H1 (cell line): Measurements from ENCODE around the gene ZNF283. TPM values are rescaled to one million over a fixed set of nuclear protein-coding genes. Genes with fewer than 3 reads are reported as not detected.

Source experiments
- CTCF ChIA-PET: fragments of 300-600 bp; sonication (Branson Sonifier 250); formaldehyde crosslinking; loops from one replicate; lab custom pipeline; 2021; ENCODE audit not compliant: partially characterized antibody; lab: Charles Lee
- POLR2A ChIA-PET: fragments of 300-600 bp; sonication (Branson Sonifier 250); formaldehyde crosslinking; loops from one replicate; lab custom pipeline; 2021; ENCODE audit warnings: inconsistent platforms; ENCODE audit not compliant: partially characterized antibody; lab: Charles Lee
- DNase-seq, 2 experiments: peaks; one replicate each; pipeline versions ENCODE4 v3.0.0 to v3.0.0-alpha.2; 2010 to 2022; ENCODE audit warnings: low spot score in 2 of 2, low read depth in 1 of 2, mixed read lengths in 1 of 2
- FAIRE-seq: peaks from 2 replicates; lab custom pipeline; 2011; peaks lifted over from hg19 to GRCh38; lab: Jason Lieb, UNC
- H2AFZ ChIP-seq: 2 replicates; pipeline ENCODE4 v1.8.1; 2012; ENCODE audit warnings: low read length, inconsistent platforms
- H2AK5ac ChIP-seq: 2 replicates; pipeline ENCODE4 v1.6.1; 2013; ENCODE audit warnings: low read depth, low read length
- H2BK120ac ChIP-seq: replicated peaks from 2 replicates; pipeline ENCODE3; 2013; ENCODE audit warnings: low read depth, low read length, inconsistent platforms
- H2BK12ac ChIP-seq: 2 replicates; pipeline ENCODE4 v1.6.1; 2013; ENCODE audit warnings: low read depth, low read length
- H2BK15ac ChIP-seq: 2 replicates; pipeline ENCODE4 v1.6.1; 2013; ENCODE audit warnings: low read length
- H2BK20ac ChIP-seq: 2 replicates; pipeline ENCODE4 v1.6.1; 2013; ENCODE audit warnings: low read length
- H2BK5ac ChIP-seq: 2 replicates; pipeline ENCODE4 v1.6.1; 2013; ENCODE audit warnings: low read depth, low read length
- H3K14ac ChIP-seq: 2 replicates; pipeline ENCODE4 v1.6.1; 2013; ENCODE audit warnings: inconsistent platforms; ENCODE audit not compliant: insufficient read length
- H3K18ac ChIP-seq: 2 replicates; pipeline ENCODE4 v1.6.1; 2013; ENCODE audit warnings: low read length; ENCODE audit errors: extremely low read depth
- H3K23ac ChIP-seq: 2 replicates; pipeline ENCODE4 v1.6.1; 2013; ENCODE audit warnings: inconsistent platforms; ENCODE audit not compliant: insufficient read length
- H3K23me2 ChIP-seq: 2 replicates; pipeline ENCODE4 v1.6.1; 2013; ENCODE audit warnings: low read depth, low read length
- H3K27ac ChIP-seq: 2 replicates; pipeline ENCODE4 v1.6.1; 2011; ENCODE audit warnings: low read depth, low read length, inconsistent platforms
- H3K27me3 ChIP-seq, 4 experiments: replicated peaks in 1 of 4; 1 replicate in 1 of 4; 2 replicates in 3 of 4; pipeline versions ENCODE4 v1.6.1 to v1.8.1; 2011 to 2013; ENCODE audit warnings: low read length in 3 of 4, mild to moderate bottlenecking in 3 of 4, inconsistent platforms in 2 of 4, mixed read lengths in 2 of 4, moderate library complexity in 1 of 4; ENCODE audit not compliant: control insufficient read depth in 3 of 4, insufficient read depth in 3 of 4; ENCODE audit errors: extremely low read depth in 1 of 4
- H3K36me3 ChIP-seq, 4 experiments: 2 replicates each; pipeline versions ENCODE4 v1.6.1 to v1.8.1; 2011 to 2013; ENCODE audit warnings: mild to moderate bottlenecking in 4 of 4, low read length in 3 of 4, moderate library complexity in 2 of 4, control low read depth in 1 of 4, inconsistent platforms in 1 of 4; ENCODE audit not compliant: insufficient read depth in 4 of 4, control insufficient read depth in 2 of 4
- H3K4ac ChIP-seq: replicated peaks from 2 replicates; pipeline ENCODE3; 2013; ENCODE audit warnings: low read length, low read depth, mixed read lengths, inconsistent platforms; ENCODE audit not compliant: insufficient read length
- H3K4me1 ChIP-seq, 4 experiments: replicated peaks in 1 of 4; 1 replicate in 1 of 4; 2 replicates in 3 of 4; pipeline versions ENCODE4 v1.6.1 to v1.8.1; 2011 to 2013; ENCODE audit warnings: low read length in 3 of 4, inconsistent platforms in 2 of 4, mixed read lengths in 1 of 4; ENCODE audit not compliant: insufficient read depth in 4 of 4, control insufficient read depth in 3 of 4
- H3K4me2 ChIP-seq, 2 experiments: 2 replicates each; pipeline versions ENCODE4 v1.6.1 to v1.8.1; 2011 to 2013; ENCODE audit warnings: low read depth in 2 of 2, low read length in 2 of 2, control low read depth in 1 of 2, inconsistent platforms in 1 of 2, mild to moderate bottlenecking in 1 of 2; ENCODE audit not compliant: insufficient read depth in 1 of 2
- H3K4me3 ChIP-seq, 4 experiments: fragments of 200-600, 300-600 bp in 1 of 4; sonication (generic), shearing (Covaris generic), sonication (Bioruptor Twin) in 1 of 4; 2 replicates each; pipeline versions ENCODE4 v1.5.1 to v1.8.1; 2011 to 2016; ENCODE audit warnings: low read length in 4 of 4, low read depth in 3 of 4, control low read depth in 2 of 4, inconsistent platforms in 2 of 4, mild to moderate bottlenecking in 2 of 4, mixed read lengths in 1 of 4, moderate library complexity in 1 of 4; ENCODE audit not compliant: insufficient read depth in 2 of 4; ENCODE audit errors: extremely low read depth in 1 of 4
- H3K56ac ChIP-seq: replicated peaks from 2 replicates; pipeline ENCODE3; 2013; ENCODE audit warnings: low read depth, mild to moderate bottlenecking, mixed read lengths, low read length, inconsistent platforms; ENCODE audit not compliant: insufficient read length
- H3K79me1 ChIP-seq: 2 replicates; pipeline ENCODE4 v1.6.1; 2013; ENCODE audit warnings: low read depth, low read length, control low read depth
- H3K79me2 ChIP-seq, 2 experiments: 2 replicates each; pipeline versions ENCODE4 v1.6.1 to v1.8.1; 2012 to 2013; ENCODE audit warnings: low read length in 2 of 2, mild to moderate bottlenecking in 2 of 2, inconsistent platforms in 1 of 2; ENCODE audit not compliant: insufficient read depth in 2 of 2, control insufficient read depth in 1 of 2
- H3K9ac ChIP-seq, 4 experiments: replicated peaks in 1 of 4; 1 replicate in 1 of 4; 2 replicates in 3 of 4; pipeline versions ENCODE4 v1.6.1 to v1.8.1; 2011 to 2013; ENCODE audit warnings: low read depth in 3 of 4, low read length in 3 of 4, control low read depth in 2 of 4, mild to moderate bottlenecking in 2 of 4, moderate library complexity in 2 of 4, inconsistent platforms in 1 of 4; ENCODE audit errors: extremely low read depth in 1 of 4
- H3K9me3 ChIP-seq, 2 experiments: 2 replicates each; pipeline versions ENCODE4 v1.6.1 to v1.8.1; 2012 to 2013; ENCODE audit warnings: mild to moderate bottlenecking in 2 of 2, moderate library complexity in 2 of 2, control low read depth in 1 of 2, inconsistent platforms in 1 of 2, low read depth in 1 of 2, low read length in 1 of 2, mixed read lengths in 1 of 2; ENCODE audit not compliant: insufficient read depth in 2 of 2
- H4K20me1 ChIP-seq, 2 experiments: replicated peaks in 1 of 2; 2 replicates each; pipeline versions ENCODE3 to v1.8.1; 2011 to 2013; ENCODE audit warnings: inconsistent platforms in 2 of 2, low read length in 2 of 2, mild to moderate bottlenecking in 1 of 2; ENCODE audit not compliant: insufficient read depth in 2 of 2, control insufficient read depth in 1 of 2
- H4K5ac ChIP-seq: 2 replicates; pipeline ENCODE4 v1.6.1; 2013; ENCODE audit warnings: low read length, low read depth, mixed read lengths, inconsistent platforms; ENCODE audit not compliant: insufficient read length
- H4K8ac ChIP-seq: 2 replicates; pipeline ENCODE4 v1.8.0; 2013; ENCODE audit warnings: mild to moderate bottlenecking, moderate library complexity, low read length, inconsistent platforms; ENCODE audit not compliant: insufficient read depth; ENCODE audit errors: extremely low read depth
- H4K91ac ChIP-seq: replicated peaks from 2 replicates; pipeline ENCODE3; 2013; ENCODE audit warnings: low read length, mixed read lengths, inconsistent platforms; ENCODE audit not compliant: insufficient read length
- JUND ChIP-seq: IDR thresholded peaks from 2 replicates; pipeline ENCODE4 v1.6.1; 2011; ENCODE audit warnings: mild to moderate bottlenecking, improper control_type of control experiment, low read length
- NRF1 ChIP-seq: IDR thresholded peaks from 2 replicates; pipeline ENCODE4 v1.6.1; 2011; ENCODE audit warnings: mild to moderate bottlenecking, low read depth, low read length, improper control_type of control experiment
- POU5F1 ChIP-seq: IDR thresholded peaks from 2 replicates; pipeline ENCODE4 v1.6.1; 2011; ENCODE audit warnings: low read depth, mild to moderate bottlenecking, low read length, moderate library complexity
- RNF2 ChIP-seq: fragments of 200-900, 300-1000 bp; sonication (generic); IDR thresholded peaks from 2 replicates; pipeline ENCODE4 v1.7.1; 2016; ENCODE audit warnings: borderline replicate concordance, low read depth, mild to moderate bottlenecking, antibody characterized with exemption, low read length; ENCODE audit not compliant: poor library complexity, severe bottlenecking; ENCODE audit errors: missing control alignments
- RXRA ChIP-seq: IDR thresholded peaks from 2 replicates; pipeline ENCODE4 v1.6.1; 2011; ENCODE audit warnings: low read depth, mild to moderate bottlenecking, low read length, moderate library complexity; ENCODE audit not compliant: insufficient read depth
- SAP30 ChIP-seq: fragments of 300-600 bp; sonication (generic); IDR thresholded peaks from 2 replicates; pipeline ENCODE4 v1.7.1; 2012; ENCODE audit warnings: low read length, moderate library complexity, mild to moderate bottlenecking, inconsistent platforms; ENCODE audit not compliant: insufficient read depth, insufficient replicate concordance
- SIRT6 ChIP-seq: IDR thresholded peaks from one replicate; pipeline ENCODE4 v1.7.1; 2012; ENCODE audit warnings: low read length, inconsistent platforms
- SIX5 ChIP-seq: IDR thresholded peaks from 2 replicates; pipeline ENCODE4 v1.6.1; 2011; ENCODE audit warnings: mild to moderate bottlenecking, low read depth, low read length
- TBP ChIP-seq: IDR thresholded peaks from 2 replicates; pipeline ENCODE4 v1.6.1; 2011; ENCODE audit warnings: low read depth, low read length, improper control_type of control experiment
- TEAD4 ChIP-seq: IDR thresholded peaks from 2 replicates; pipeline ENCODE4 v1.6.1; 2012; ENCODE audit warnings: low read depth, low read length, inconsistent platforms, mixed read lengths
- WGBS, 2 experiments: shearing (Covaris generic) in 1 of 2; methylation state at CpG; one replicate each; pipeline versions ENCODE4 v1.1.6 to v1.1.7; 2013 to 2015; ENCODE audit warnings: low lambda C conversion rate in 2 of 2, mixed read lengths in 2 of 2, inconsistent platforms in 1 of 2, low coverage in 1 of 2, missing lambda C conversion rate in 1 of 2; ENCODE audit not compliant: insufficient replicate concordance in 2 of 2, insufficient coverage in 1 of 2, insufficient read length in 1 of 2; ENCODE audit errors: extremely low coverage in 1 of 2, missing lambda C conversion rate in 1 of 2; 5-methylcytosine and 5-hydroxymethylcytosine counted together
- polyA plus RNA-seq, 7 experiments: library from polyadenylated mRNA; depleted of rRNA in 3 of 7; stranded (reverse) in 5 of 7; unstranded in 2 of 7; fragments of >200 nt in 5 of 7; fragments of 200-250 nt in 2 of 7; gene quantifications; 1 replicate in 5 of 7; 2 replicates in 1 of 7; 4 replicates in 1 of 7; pipeline versions ENCODE4 v1.2.1 to v1.2.3, GENCODE V29; 2011 to 2013; ENCODE audit warnings: missing spikeins in 2 of 7, mixed read lengths in 2 of 7
- total RNA-seq: library from RNA; stranded (reverse); fragmentation: NEBNext Ultra II Directional; extraction: Animal tissue kit (Norgen Biotek cat#: 25700); gene quantifications from 2 replicates; pipeline ENCODE4 v1.2.1, GENCODE V29; 2021

Gene ZNF283
- total and polyA plus RNA-seq, 2 of the 8 experiments (the other 6 are each of a cell fraction or from before 2014, with no cell fraction given), result 1.1 to 4.3 TPM

- Histone ChIP-seq H3K18ac (no peak overlapping the region), H2AFZ (no peak overlapping the region), H3K9ac (no peak overlapping the region), H3K23me2 (no peaks in the 10 kb centered on the region), H2AK5ac (no peak overlapping the region), H3K4me2 (no peak overlapping the region), H3K36me3 (no peaks in the 10 kb centered on the region), H2BK12ac (no peak overlapping the region), H3K4me3 (no peak overlapping the region), H3K4me1 (no peaks in the 10 kb centered on the region; a peak in 1 of 7 replicates), H2BK20ac (no peak overlapping the region), H2BK5ac (no peak overlapping the region), H3K27me3 (no peaks in the 10 kb centered on the region; a peak in 1 of 7 replicates), H3K79me2 (no peaks in the 10 kb centered on the region), H4K20me1 (no peaks in the 10 kb centered on the region), H2BK15ac (no peak overlapping the region), H4K91ac (no peak overlapping the region), H4K5ac (no peak overlapping the region), H3K4ac (no peak overlapping the region), H3K56ac (no peak overlapping the region), H3K23ac (no peak overlapping the region), H3K14ac (no peak overlapping the region), H3K27ac (no peak overlapping the region), H3K79me1 (no peaks in the 10 kb centered on the region), H2BK120ac (no peak overlapping the region), H3K9me3 (no peaks in the 10 kb centered on the region), H4K8ac (no peak overlapping the region)
- DNase-seq (no peak), FAIRE-seq (no peak)
- ChIA-PET CTCF (interaction anchor here (0.6 to 4.5 kb wide), 7 partner anchors 22 to 718 kb away, joined by 3 to 23 read pairs (median 5); no protein-coding TSS in a partner anchor), POLR2A (no interaction called here)
- 87% methylated on average over 5 of the region's 5 CpGs; no CpG with 5 or more reads in 1 of the 2 experiments for WGBS, 2 experiments
- TF ChIP-seq RNF2, result no peak
- no peak for TF ChIP-seq SIX5
- TF ChIP-seq TBP, result no peak
- no peak for TF ChIP-seq SAP30
- no peak for TF ChIP-seq POU5F1
- no peak for TF ChIP-seq NRF1
- TF ChIP-seq SIRT6, result no peak
- TF ChIP-seq TEAD4, result no peak
- no peak for TF ChIP-seq JUND
- TF ChIP-seq RXRA, result no peak
Measured at GRCh38 chr19:43806848-43807247, 20.3 kb upstream of the ZNF283 start.
